ENCODE measurements around the gene FARSB. TPM values are rescaled to one million over a fixed set of nuclear protein-coding genes. Genes with fewer than 3 reads are reported as not detected.

Gene FARSB
- total RNA-seq, 4 donors from 2014 or later: 9.7 to 26.8 (median 20.9) TPM

DNA sequence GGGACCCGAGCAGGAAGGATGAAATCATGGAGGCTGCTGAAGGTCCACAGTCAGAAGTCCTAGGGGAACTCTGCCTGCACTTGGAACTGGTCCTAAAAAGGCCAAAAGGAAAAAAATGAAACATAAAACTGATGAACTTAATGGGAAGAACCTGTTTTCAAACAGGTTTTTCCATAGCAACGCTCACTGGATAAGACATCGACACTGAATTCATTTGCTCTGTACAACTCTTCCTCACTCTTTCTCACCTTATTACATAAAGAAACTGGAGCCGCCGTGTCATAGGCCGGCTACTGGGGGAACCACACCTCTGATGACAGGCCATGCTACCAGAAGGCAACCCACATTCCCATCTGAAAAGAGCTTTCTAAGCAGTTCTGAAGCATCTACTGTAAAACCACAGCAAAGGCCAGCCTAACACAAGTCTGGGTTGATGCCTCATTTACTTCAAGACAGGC is 83.6 kb downstream of the FARSB start:
- H3K27ac ChIP-seq: peak overlapping the region; percentile 39 to 77 (median 68)
- H3K4me1 ChIP-seq: peaks cover 10 to 35% (median 10%) of the 10 kb centered on the region in 3 donors
- H3K4me3 ChIP-seq: no peak overlapping the region
- DNase-seq: no peak
- no peaks in the 10 kb centered on the region for H3K27me3 ChIP-seq
- peaks cover 0 to 43% (median 0%) of the 10 kb centered on the region in 3 donors for H3K36me3 ChIP-seq
- intact Hi-C loops (cut with DNase I): no loop called here
- H3K9me3 ChIP-seq: no peaks in the 10 kb centered on the region
- 34 to 57% methylated on average over 6 of the region's 6 CpGs for WGBS, 2 donors
- TF ChIP-seq, protein P1, sequence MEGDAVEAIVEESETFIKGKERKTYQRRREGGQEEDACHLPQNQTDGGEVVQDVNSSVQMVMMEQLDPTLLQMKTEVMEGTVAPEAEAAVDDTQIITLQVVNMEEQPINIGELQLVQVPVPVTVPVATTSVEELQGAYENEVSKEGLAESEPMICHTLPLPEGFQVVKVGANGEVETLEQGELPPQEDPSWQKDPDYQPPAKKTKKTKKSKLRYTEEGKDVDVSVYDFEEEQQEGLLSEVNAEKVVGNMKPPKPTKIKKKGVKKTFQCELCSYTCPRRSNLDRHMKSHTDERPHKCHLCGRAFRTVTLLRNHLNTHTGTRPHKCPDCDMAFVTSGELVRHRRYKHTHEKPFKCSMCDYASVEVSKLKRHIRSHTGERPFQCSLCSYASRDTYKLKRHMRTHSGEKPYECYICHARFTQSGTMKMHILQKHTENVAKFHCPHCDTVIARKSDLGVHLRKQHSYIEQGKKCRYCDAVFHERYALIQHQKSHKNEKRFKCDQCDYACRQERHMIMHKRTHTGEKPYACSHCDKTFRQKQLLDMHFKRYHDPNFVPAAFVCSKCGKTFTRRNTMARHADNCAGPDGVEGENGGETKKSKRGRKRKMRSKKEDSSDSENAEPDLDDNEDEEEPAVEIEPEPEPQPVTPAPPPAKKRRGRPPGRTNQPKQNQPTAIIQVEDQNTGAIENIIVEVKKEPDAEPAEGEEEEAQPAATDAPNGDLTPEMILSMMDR (IDR thresholded peaks at IDR 0.05): no peak
- TF ChIP-seq POLR2A (IDR thresholded peaks at IDR 0.05): no peak

DNA sequence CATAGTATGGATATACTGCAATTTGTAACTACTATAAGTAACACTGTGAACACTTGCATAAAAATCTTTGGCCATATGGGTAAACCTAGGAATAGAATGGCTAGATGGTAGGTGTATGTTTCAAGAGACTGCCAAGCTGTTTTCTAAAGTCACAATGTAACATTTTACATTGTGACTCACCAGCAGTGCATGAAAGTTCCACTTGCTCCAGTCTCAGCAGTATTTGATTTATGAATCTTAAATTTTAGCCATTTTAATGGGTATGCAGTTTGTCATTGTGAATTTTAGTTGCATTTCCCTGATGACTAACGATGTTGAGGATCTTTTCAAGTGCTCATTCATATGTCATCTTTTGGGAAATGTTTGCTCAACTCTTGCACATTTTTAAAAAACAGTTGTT is 86.1 kb downstream of the FARSB start:
- no peaks in the 10 kb centered on the region for H3K27me3 ChIP-seq
- DNase-seq: no peak
- intact Hi-C loops (cut with DNase I): no loop called here
- TF ChIP-seq, protein P1 (IDR thresholded peaks at IDR 0.05): no peak
- TF ChIP-seq POLR2A (IDR thresholded peaks at IDR 0.05): no peak
- peaks cover 0 to 57% (median 0%) of the 10 kb centered on the region in 3 donors for H3K36me3 ChIP-seq
- peaks cover 10 to 35% (median 10%) of the 10 kb centered on the region in 3 donors for H3K4me1 ChIP-seq
- H3K27ac ChIP-seq: no peak overlapping the region
- 42 to 59% methylated on average over 1 of the region's 1 CpG for WGBS, 2 donors
- no peak overlapping the region for H3K4me3 ChIP-seq
- H3K9me3 ChIP-seq: no peaks in the 10 kb centered on the region

DNA sequence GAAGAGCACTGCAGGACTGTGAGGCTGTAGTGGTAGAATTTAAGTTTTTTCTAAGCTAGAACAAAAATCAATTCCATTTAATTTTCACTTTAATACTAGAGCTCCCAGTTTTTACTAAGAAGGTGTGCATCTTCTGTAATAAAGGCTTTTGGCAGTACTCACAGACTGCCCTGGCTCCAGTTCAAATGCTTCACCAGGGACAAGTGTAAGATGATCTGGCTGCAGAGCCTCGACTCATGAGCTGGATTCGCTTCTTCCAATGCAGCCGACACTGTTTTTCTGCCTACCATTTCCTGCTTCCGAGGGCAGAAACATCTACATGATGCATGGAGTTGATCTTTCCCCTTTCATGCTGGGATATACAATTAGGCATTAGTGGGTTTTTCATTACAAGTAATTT is 87.0 kb downstream of the FARSB start:
- intact Hi-C loops (cut with DNase I): no loop called here
- no peak overlapping the region for H3K27ac ChIP-seq
- no peak for TF ChIP-seq POLR2A (IDR thresholded peaks at IDR 0.05)
- TF ChIP-seq, protein P1 (IDR thresholded peaks at IDR 0.05): no peak
- no peak for DNase-seq
- no peaks in the 10 kb centered on the region for H3K27me3 ChIP-seq
- WGBS, 2 donors: 60 to 61% methylated on average over 4 of the region's 4 CpGs
- H3K4me1 ChIP-seq: peaks cover 10 to 35% (median 10%) of the 10 kb centered on the region in 3 donors
- H3K4me3 ChIP-seq: no peak overlapping the region
- H3K9me3 ChIP-seq: no peaks in the 10 kb centered on the region
- H3K36me3 ChIP-seq: peaks cover 0 to 51% (median 0%) of the 10 kb centered on the region in 3 donors

DNA sequence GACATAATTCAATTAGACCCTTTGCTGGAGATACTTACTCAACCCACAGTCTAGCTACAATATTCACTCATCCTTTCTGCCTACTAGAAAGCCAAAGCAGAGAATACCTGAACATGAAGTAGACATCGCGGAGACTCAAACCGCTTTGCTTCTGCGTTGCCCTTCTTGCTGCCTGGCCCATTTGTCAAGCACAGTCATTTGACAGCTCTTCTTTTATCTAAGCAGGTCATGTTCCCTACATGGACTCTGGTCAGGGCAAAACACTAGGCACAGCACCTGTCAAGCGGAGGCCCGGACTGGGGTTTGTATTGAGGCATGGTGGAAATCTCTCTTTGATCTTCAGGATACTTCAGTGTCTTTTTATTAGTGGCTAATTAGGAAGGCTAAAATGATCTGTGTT is 89.7 kb downstream of the FARSB start:
- Histone ChIP-seq H3K4me1 (peaks cover 0 to 10% (median 0%) of the 10 kb centered on the region in 3 donors), H3K36me3 (peaks cover 0 to 42% (median 0%) of the 10 kb centered on the region in 3 donors), H3K9me3 (no peaks in the 10 kb centered on the region), H3K4me3 (no peak overlapping the region), H3K27me3 (no peaks in the 10 kb centered on the region), H3K27ac (no peak overlapping the region)
- TF ChIP-seq, protein P1 (IDR thresholded peaks at IDR 0.05): no peak
- no peak for TF ChIP-seq POLR2A (IDR thresholded peaks at IDR 0.05)
- intact Hi-C loops (cut with DNase I): no loop called here
- DNase-seq: no peak
- 92 to 95% methylated on average over 6 of the region's 6 CpGs for WGBS, 2 donors

DNA sequence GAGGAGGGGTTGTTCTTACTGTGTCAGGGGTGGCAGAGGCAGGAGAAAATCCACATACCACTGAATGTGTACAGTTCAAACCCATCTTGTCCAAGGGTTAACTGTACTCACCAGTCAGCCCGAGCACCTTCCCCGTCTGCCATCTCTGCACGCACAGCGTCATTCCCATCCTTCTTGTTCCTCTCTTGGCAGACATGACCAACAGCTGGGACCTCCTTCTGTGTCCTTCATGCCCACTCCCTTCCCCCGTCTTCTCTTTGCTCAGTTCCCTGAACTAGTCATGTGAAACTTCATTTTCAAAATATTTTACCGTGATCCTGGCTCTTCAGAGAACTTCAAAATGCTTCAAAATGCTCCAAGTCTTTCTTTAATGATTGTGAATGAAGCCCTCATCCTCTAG is 92.0 kb downstream of the FARSB start:
- H3K4me3 ChIP-seq: no peak overlapping the region
- no peak for TF ChIP-seq POLR2A (IDR thresholded peaks at IDR 0.05)
- TF ChIP-seq, protein P1 (IDR thresholded peaks at IDR 0.05): no peak
- H3K4me1 ChIP-seq: peaks cover 0 to 4% (median 0%) of the 10 kb centered on the region in 3 donors
- intact Hi-C loops (cut with DNase I): loop anchor here (5.0 kb wide), 1 partner anchor 247 kb away; no protein-coding TSS in a partner anchor
- H3K36me3 ChIP-seq: peaks cover 0 to 38% (median 0%) of the 10 kb centered on the region in 3 donors
- H3K27me3 ChIP-seq: no peaks in the 10 kb centered on the region
- WGBS, 2 donors: 79 to 86% methylated on average over 6 of the region's 6 CpGs
- DNase-seq: no peak
- no peaks in the 10 kb centered on the region for H3K9me3 ChIP-seq
- no peak overlapping the region for H3K27ac ChIP-seq
